DOHH2 (cell line): ENCODE data around the gene AHRR.
A peak's percentile ranks its signal among the peaks of the same experiment; 100 is the strongest.

ENCODE experiments used
- H3F3A ChIP-seq: fragments of 200-600 bp; sonication (generic), shearing (Covaris generic); 2 replicates; pipeline ENCODE4 v1.6.0; 2016; ENCODE audit warnings: antibody characterized with exemption, mild to moderate bottlenecking; ENCODE audit not compliant: control insufficient read depth, insufficient read depth
- H3K27ac ChIP-seq: fragments of 200-600 bp; sonication (generic); 2 replicates; pipeline ENCODE4 v1.5.1; 2014; ENCODE audit warnings: low read depth, mild to moderate bottlenecking, low read length, moderate library complexity
- H3K27me3 ChIP-seq: fragments of 200-600 bp; sonication (generic); 2 replicates; pipeline ENCODE4 v1.6.1; 2014; ENCODE audit warnings: mild to moderate bottlenecking, low read length, mixed read lengths; ENCODE audit not compliant: control insufficient read depth
- H3K36me3 ChIP-seq: fragments of 200-600 bp; sonication (generic); 2 replicates; pipeline ENCODE4 v1.6.1; 2014; ENCODE audit warnings: mild to moderate bottlenecking, low read length, moderate library complexity, mixed read lengths; ENCODE audit not compliant: control insufficient read depth
- H3K4me1 ChIP-seq: fragments of 200-600 bp; sonication (generic); 2 replicates; pipeline ENCODE4 v1.6.1; 2014; ENCODE audit warnings: mild to moderate bottlenecking, low read length, mixed read lengths; ENCODE audit not compliant: control insufficient read depth
- H3K4me2 ChIP-seq: fragments of 200-600 bp; sonication (generic); 2 replicates; pipeline ENCODE4 v1.6.0; 2014; ENCODE audit warnings: mild to moderate bottlenecking, low read length, moderate library complexity
- H3K4me3 ChIP-seq: fragments of 200-600 bp; sonication (generic); 2 replicates; pipeline ENCODE4 v1.5.1; 2014; ENCODE audit warnings: mild to moderate bottlenecking, low read length, mixed read lengths
- H3K79me2 ChIP-seq: fragments of 200-600 bp; sonication (generic); 2 replicates; pipeline ENCODE4 v1.6.1; 2014; ENCODE audit warnings: mild to moderate bottlenecking, low read length, mixed read lengths; ENCODE audit not compliant: control insufficient read depth
- H3K9me2 ChIP-seq: fragments of 200-600 bp; sonication (generic); replicated peaks from 2 replicates; pipeline ENCODE4 v1.6.1; 2014; ENCODE audit warnings: mild to moderate bottlenecking, low read length, mixed read lengths; ENCODE audit not compliant: control insufficient read depth
- H3K9me3 ChIP-seq: fragments of 200-600 bp; sonication (generic); 2 replicates; pipeline ENCODE4 v1.6.1; 2014; ENCODE audit warnings: antibody characterized with exemption, low read length, mixed read lengths; ENCODE audit not compliant: control insufficient read depth, insufficient read depth
- H4K20me1 ChIP-seq: fragments of 200-600 bp; sonication (generic); 2 replicates; pipeline ENCODE4 v1.6.0; 2014; ENCODE audit warnings: low read depth, mild to moderate bottlenecking, antibody characterized with exemption, low read length, moderate library complexity; ENCODE audit not compliant: control insufficient read depth, insufficient read depth
- CTCF ChIP-seq: fragments of 200-600 bp; sonication (generic); IDR thresholded peaks from one replicate; pipeline ENCODE4 v1.5.1; 2014; ENCODE audit warnings: antibody characterized with exemption, mild to moderate bottlenecking, low read depth, low read length; ENCODE audit not compliant: poor library complexity, severe bottlenecking
- EZH2phosphoT487 ChIP-seq: fragments of 200-600 bp; sonication (generic); IDR thresholded peaks from 2 replicates; pipeline ENCODE4 v1.6.1; 2017; ENCODE audit warnings: borderline replicate concordance, mild to moderate bottlenecking, antibody characterized with exemption, low read length, moderate library complexity, mixed read lengths

AHRR gene

GRCh38 chr5:439181-439580 is 117.7 kb downstream of the AHRR start:
- H3K27ac ChIP-seq, result no peak overlapping the region
- H3K36me3 ChIP-seq, result peaks cover 15% of the 10 kb centered on the region
- no peak for TF ChIP-seq CTCF
- TF ChIP-seq EZH2phosphoT487, result no peak
- peaks cover 15% of the 10 kb centered on the region for H3F3A ChIP-seq
- no peaks in the 10 kb centered on the region for H3K27me3 ChIP-seq
- no peaks in the 10 kb centered on the region for H3K9me2 ChIP-seq
- H3K4me3 ChIP-seq, result no peak overlapping the region
- no peaks in the 10 kb centered on the region for H4K20me1 ChIP-seq
- H3K9me3 ChIP-seq, result no peaks in the 10 kb centered on the region
- peaks cover 39% of the 10 kb centered on the region for H3K4me1 ChIP-seq
- peaks cover 27% of the 10 kb centered on the region for H3K79me2 ChIP-seq
- no peak overlapping the region for H3K4me2 ChIP-seq

- no peak for TF ChIP-seq CTCF
- TF ChIP-seq EZH2phosphoT487, result no peak
- Histone ChIP-seq H3K36me3 (peaks cover 15% of the 10 kb centered on the region), H4K20me1 (no peaks in the 10 kb centered on the region), H3K79me2 (peaks cover 31% of the 10 kb centered on the region), H3K4me3 (no peak overlapping the region), H3K4me1 (peaks cover 43% of the 10 kb centered on the region), H3K9me3 (no peaks in the 10 kb centered on the region), H3K9me2 (no peaks in the 10 kb centered on the region), H3K27me3 (no peaks in the 10 kb centered on the region), H3K27ac (no peak overlapping the region), H3K4me2 (no peak overlapping the region), H3F3A (peaks cover 15% of the 10 kb centered on the region)
These were observed 118.1 kb downstream of the AHRR start for GRCh38 chr5:439636-440035.

- Histone ChIP-seq H3K9me2 (no peaks in the 10 kb centered on the region), H3K36me3 (peaks cover 17% of the 10 kb centered on the region), H3K4me2 (peak overlapping the region; percentile 89), H4K20me1 (no peaks in the 10 kb centered on the region), H3K79me2 (peaks cover 39% of the 10 kb centered on the region), H3K4me1 (peaks cover 49% of the 10 kb centered on the region), H3K27me3 (no peaks in the 10 kb centered on the region), H3K4me3 (peak overlapping the region; percentile 8; the same call in 1 of the 2 replicates), H3K9me3 (no peaks in the 10 kb centered on the region), H3K27ac (peak overlapping the region; percentile 36), H3F3A (peaks cover 15% of the 10 kb centered on the region)
- no peak for TF ChIP-seq EZH2phosphoT487
- no peak for TF ChIP-seq CTCF
These were observed 119.1 kb downstream of the AHRR start for GRCh38 chr5:440401-441201.
